ENCODE results near the gene NUB1. TPM values are rescaled to one million over a fixed set of nuclear protein-coding genes. Genes with fewer than 3 reads are reported as not detected.

The NUB1 gene
- total RNA-seq, 4 donors from 2014 or later: 50.5 to 60.3 (median 54.8) TPM

- H3K9me3 ChIP-seq: no peaks in the 10 kb centered on the region
- H3K4me3 ChIP-seq: no peak overlapping the region
- no peaks in the 10 kb centered on the region for H3K36me3 ChIP-seq
- no peak for ATAC-seq
- TF ChIP-seq POLR2A (IDR thresholded peaks at IDR 0.05) (no peak), EP300 (IDR thresholded peaks at IDR 0.05) (no peak), POLR2AphosphoS5 (IDR thresholded peaks at IDR 0.05) (no peak)
- TF ChIP-seq, protein P1, sequence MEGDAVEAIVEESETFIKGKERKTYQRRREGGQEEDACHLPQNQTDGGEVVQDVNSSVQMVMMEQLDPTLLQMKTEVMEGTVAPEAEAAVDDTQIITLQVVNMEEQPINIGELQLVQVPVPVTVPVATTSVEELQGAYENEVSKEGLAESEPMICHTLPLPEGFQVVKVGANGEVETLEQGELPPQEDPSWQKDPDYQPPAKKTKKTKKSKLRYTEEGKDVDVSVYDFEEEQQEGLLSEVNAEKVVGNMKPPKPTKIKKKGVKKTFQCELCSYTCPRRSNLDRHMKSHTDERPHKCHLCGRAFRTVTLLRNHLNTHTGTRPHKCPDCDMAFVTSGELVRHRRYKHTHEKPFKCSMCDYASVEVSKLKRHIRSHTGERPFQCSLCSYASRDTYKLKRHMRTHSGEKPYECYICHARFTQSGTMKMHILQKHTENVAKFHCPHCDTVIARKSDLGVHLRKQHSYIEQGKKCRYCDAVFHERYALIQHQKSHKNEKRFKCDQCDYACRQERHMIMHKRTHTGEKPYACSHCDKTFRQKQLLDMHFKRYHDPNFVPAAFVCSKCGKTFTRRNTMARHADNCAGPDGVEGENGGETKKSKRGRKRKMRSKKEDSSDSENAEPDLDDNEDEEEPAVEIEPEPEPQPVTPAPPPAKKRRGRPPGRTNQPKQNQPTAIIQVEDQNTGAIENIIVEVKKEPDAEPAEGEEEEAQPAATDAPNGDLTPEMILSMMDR (IDR thresholded peaks at IDR 0.05): no peak
- H3K4me1 ChIP-seq: peaks cover 0 to 4% (median 3%) of the 10 kb centered on the region in 3 donors
- H3K27me3 ChIP-seq: peaks cover 19% of the 10 kb centered on the region
- 88 to 100% methylated on average over 3 to 6 of the region's 9 CpGs for WGBS, 2 donors (ENCODE audit: low coverage in 1 of 2)
- H3K27ac ChIP-seq: peak overlapping the region in 1 of 4 donors; percentile 64
These were observed 62.2 kb downstream of the NUB1 start for GRCh38 chr7:151403764-151404163.

DNA sequence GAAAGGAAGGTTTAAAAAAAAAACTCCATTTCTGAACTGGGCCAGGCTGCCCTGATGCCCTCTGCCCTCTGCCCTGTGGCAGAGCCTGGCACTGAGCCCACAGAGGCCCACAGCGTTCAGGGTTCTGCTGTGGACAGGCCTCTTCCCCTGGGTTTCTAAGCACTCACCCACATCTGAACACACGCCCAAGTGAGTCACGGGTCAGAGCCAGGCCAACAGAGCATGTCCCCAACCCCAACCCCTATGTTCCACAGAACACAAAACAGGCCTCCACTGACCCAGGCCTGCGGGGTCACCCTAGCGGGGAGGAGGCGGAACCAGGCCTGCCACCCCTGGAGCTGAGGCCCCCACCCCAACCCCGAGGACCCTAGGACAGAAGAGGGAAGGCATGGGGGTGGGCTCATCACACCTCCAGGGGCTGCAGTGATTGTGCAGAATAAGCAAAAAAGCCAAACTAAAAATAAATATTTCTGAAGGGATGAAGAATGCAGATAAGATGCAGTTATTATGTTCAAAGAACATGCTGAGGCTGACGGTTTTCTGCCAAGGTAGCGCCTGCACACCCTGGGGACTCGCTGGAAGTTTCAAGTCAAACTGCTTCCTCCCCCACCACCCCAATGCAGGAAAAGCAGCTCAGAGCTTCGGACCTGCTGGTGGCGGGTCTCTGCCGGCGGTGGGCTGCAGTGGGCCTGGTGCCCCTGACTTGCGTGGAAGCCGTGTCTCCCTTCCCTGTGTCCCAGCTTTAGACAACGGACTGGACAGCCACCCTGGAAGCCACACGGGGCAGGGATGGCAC is 62.8 kb downstream of the NUB1 start:
- Histone ChIP-seq H3K4me1 (peaks cover 0 to 10% (median 9%) of the 10 kb centered on the region in 3 donors), H3K4me3 (no peak overlapping the region), H3K36me3 (no peaks in the 10 kb centered on the region), H3K9me3 (no peaks in the 10 kb centered on the region), H3K27ac (peak overlapping the region in 3 of 4 donors; percentile 37 to 64 (median 38)), H3K27me3 (peaks cover 25% of the 10 kb centered on the region)
- ATAC-seq: peak; percentile 69
- WGBS, 2 donors (ENCODE audit: low coverage in 1 of 2): 46 to 53% methylated on average over 4 to 9 of the region's 18 CpGs
- TF ChIP-seq EP300 (IDR thresholded peaks at IDR 0.05) (no peak), POLR2AphosphoS5 (IDR thresholded peaks at IDR 0.05) (peak; percentile 26)
- TF ChIP-seq, protein P1 (IDR thresholded peaks at IDR 0.05): no peak

DNA sequence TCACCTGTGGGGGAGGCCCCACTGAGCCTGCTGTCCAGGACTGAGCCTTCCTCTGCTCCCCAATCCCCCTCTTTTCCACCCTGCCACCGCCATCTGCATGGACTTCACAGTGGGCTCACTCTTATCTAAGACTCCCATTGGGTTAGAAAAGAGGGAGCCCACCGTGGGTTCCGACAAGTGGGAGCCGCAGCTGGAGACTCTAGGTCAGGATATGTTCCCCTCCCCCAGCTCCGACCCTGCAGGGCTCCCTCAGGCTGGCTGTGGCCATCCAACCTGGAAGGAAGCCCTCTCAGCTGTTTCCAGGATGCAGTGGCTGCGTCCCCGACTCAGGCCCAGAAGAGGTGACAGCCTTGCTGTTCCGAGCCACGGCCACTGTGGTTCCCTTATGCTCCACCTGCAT is 63.4 kb downstream of the NUB1 start:
- Histone ChIP-seq H3K9me3 (no peaks in the 10 kb centered on the region), H3K4me1 (peaks cover 0 to 16% (median 15%) of the 10 kb centered on the region in 3 donors), H3K4me3 (no peak overlapping the region), H3K27me3 (peaks cover 32% of the 10 kb centered on the region), H3K36me3 (no peaks in the 10 kb centered on the region), H3K27ac (peak overlapping the region in 3 of 4 donors; percentile 37 to 64 (median 38))
- WGBS, 2 donors (ENCODE audit: low coverage in 1 of 2): no CpG with 5 or more reads among the region's 9 CpGs
- TF ChIP-seq EP300 (IDR thresholded peaks at IDR 0.05) (no peak), POLR2AphosphoS5 (IDR thresholded peaks at IDR 0.05) (no peak), POLR2A (IDR thresholded peaks at IDR 0.05) (no peak)
- TF ChIP-seq, protein P1 (IDR thresholded peaks at IDR 0.05): no peak
- ATAC-seq: no peak

DNA sequence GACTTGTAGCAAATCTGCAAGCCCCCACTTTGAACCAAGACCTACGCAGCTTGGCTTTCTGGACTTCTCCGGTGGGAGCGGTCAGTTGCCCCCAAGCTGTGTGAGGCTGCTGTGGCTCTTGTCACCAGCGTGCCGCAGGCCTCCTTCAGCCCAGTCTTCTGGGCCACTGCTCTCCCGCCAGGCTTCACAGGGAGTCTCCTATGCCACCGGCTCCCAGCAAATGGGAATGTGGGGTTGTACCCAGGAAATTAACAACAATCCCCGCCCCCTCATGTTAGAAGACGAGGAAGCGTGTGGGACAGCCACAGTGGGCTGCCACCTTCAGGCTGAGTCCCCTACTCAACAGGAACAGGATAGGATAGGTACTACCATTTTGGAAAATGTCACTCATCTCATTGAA is 64.0 kb downstream of the NUB1 start:
- WGBS, 2 donors (ENCODE audit: low coverage in 1 of 2): 100% methylated on average over 1 of the region's 10 CpGs; no CpG with 5 or more reads in 1 of the 2 donors
- no peak for ATAC-seq
- Histone ChIP-seq H3K4me3 (no peak overlapping the region), H3K36me3 (no peaks in the 10 kb centered on the region), H3K9me3 (no peaks in the 10 kb centered on the region), H3K4me1 (peaks cover 0 to 22% (median 19%) of the 10 kb centered on the region in 3 donors), H3K27ac (peak overlapping the region in 1 of 4 donors; percentile 64), H3K27me3 (peaks cover 37% of the 10 kb centered on the region)
- TF ChIP-seq POLR2A (IDR thresholded peaks at IDR 0.05) (no peak), POLR2AphosphoS5 (IDR thresholded peaks at IDR 0.05) (no peak), EP300 (IDR thresholded peaks at IDR 0.05) (no peak)
- TF ChIP-seq, protein P1 (IDR thresholded peaks at IDR 0.05): no peak
